Skeletal muscle satellite cell (primary cell): ENCODE results near the gene PLEKHA7.

Experiments used
- H3K27me3 ChIP-seq: 2 replicates; pipeline ENCODE4 v1.7.0; 2013; ENCODE audit warnings: low read length; ENCODE audit not compliant: control insufficient read depth, insufficient read depth
- H3K36me3 ChIP-seq: 2 replicates; pipeline ENCODE4 v1.7.0; 2013; ENCODE audit warnings: mild to moderate bottlenecking, control low read depth, low read length; ENCODE audit not compliant: insufficient read depth
- H3K4me1 ChIP-seq: 2 replicates; pipeline ENCODE4 v1.7.0; 2013; ENCODE audit warnings: low read length; ENCODE audit not compliant: control insufficient read depth, insufficient read depth
- H3K4me2 ChIP-seq: 2 replicates; pipeline ENCODE4 v1.7.0; 2013; ENCODE audit warnings: mild to moderate bottlenecking, low read length
- H3K4me3 ChIP-seq: 2 replicates; pipeline ENCODE4 v1.7.0; 2013; ENCODE audit warnings: low read length
- H3K9ac ChIP-seq: 2 replicates; pipeline ENCODE4 v1.7.0; 2013; ENCODE audit warnings: mild to moderate bottlenecking, low read depth, low read length, moderate library complexity
- H3K9me3 ChIP-seq: replicated peaks from 2 replicates; pipeline ENCODE4 v1.7.0; 2013; ENCODE audit warnings: mild to moderate bottlenecking, control low read depth, low read length

Gene PLEKHA7

DNA sequence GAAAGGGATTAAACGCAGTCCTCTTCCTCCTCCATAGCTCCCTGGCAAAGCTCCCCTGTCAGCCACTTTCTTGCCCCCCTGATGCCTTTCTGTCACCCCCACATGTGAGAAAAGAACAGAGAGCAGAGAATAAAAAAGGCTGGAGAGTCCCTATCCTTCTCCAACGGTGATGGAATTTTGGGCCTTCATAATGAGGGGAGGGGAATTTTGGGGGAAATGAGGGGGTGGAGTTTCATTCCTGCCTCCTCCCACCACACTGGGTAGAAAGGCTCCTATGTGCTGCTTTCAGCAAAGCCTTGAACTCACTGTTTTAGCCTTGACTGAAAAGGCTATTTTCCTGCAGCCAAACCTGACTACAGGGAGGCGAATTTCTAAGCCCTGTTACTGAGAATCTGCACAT, 216.4 kb downstream of the PLEKHA7 start:
- Histone ChIP-seq H3K4me3 (no peak overlapping the region), H3K9me3 (no peaks in the 10 kb centered on the region), H3K9ac (no peak overlapping the region), H3K4me1 (peaks cover 7% of the 10 kb centered on the region), H3K27me3 (no peaks in the 10 kb centered on the region), H3K4me2 (no peak overlapping the region), H3K36me3 (no peaks in the 10 kb centered on the region)

DNA sequence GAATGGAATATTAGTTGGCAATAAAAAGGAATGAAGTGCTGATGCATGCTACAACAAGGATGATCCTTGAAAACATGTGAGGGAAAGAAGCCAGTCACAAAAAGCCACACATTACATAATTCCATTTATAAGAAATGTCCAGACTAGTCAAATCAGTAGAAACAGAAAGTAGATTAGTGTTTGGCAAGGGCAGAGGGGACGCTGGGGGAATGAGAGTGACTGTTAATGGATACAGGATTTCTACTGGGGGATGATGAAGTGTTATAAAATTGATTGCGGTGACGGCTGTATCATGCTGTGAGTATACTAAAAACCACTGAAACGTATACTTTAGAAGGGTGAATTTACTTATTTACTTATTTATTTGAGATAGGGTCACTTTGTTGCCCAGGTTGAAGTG, 217.9 kb downstream of the PLEKHA7 start:
- H3K4me3 ChIP-seq, result no peak overlapping the region
- H3K9me3 ChIP-seq, result no peaks in the 10 kb centered on the region
- peaks cover 20% of the 10 kb centered on the region for H3K4me1 ChIP-seq
- no peaks in the 10 kb centered on the region for H3K27me3 ChIP-seq
- no peak overlapping the region for H3K9ac ChIP-seq
- H3K4me2 ChIP-seq, result no peak overlapping the region
- H3K36me3 ChIP-seq, result no peaks in the 10 kb centered on the region

DNA sequence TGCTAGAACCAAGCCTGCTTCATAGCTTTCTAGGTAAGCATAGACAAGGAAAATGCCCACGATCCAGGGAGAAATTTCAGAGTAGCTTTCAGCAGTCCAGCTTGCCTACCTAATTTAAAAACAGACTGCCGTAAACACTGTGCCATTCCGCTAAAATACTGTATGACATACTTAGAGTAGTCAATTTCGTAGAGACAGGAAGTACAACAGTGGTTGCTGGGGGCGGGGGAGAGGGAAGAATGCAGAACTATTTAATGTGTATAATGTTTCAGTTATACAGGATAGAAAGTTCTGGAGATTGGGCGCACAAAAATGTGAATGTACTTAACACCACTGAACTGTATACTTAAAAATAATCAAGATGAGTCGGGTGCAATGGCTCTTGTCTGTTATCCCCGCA, 219.1 kb downstream of the PLEKHA7 start:
- no peak overlapping the region for H3K4me3 ChIP-seq
- no peaks in the 10 kb centered on the region for H3K36me3 ChIP-seq
- H3K9ac ChIP-seq, result no peak overlapping the region
- H3K4me1 ChIP-seq, result peaks cover 31% of the 10 kb centered on the region
- no peaks in the 10 kb centered on the region for H3K27me3 ChIP-seq
- H3K4me2 ChIP-seq, result no peak overlapping the region
- H3K9me3 ChIP-seq, result no peaks in the 10 kb centered on the region

DNA sequence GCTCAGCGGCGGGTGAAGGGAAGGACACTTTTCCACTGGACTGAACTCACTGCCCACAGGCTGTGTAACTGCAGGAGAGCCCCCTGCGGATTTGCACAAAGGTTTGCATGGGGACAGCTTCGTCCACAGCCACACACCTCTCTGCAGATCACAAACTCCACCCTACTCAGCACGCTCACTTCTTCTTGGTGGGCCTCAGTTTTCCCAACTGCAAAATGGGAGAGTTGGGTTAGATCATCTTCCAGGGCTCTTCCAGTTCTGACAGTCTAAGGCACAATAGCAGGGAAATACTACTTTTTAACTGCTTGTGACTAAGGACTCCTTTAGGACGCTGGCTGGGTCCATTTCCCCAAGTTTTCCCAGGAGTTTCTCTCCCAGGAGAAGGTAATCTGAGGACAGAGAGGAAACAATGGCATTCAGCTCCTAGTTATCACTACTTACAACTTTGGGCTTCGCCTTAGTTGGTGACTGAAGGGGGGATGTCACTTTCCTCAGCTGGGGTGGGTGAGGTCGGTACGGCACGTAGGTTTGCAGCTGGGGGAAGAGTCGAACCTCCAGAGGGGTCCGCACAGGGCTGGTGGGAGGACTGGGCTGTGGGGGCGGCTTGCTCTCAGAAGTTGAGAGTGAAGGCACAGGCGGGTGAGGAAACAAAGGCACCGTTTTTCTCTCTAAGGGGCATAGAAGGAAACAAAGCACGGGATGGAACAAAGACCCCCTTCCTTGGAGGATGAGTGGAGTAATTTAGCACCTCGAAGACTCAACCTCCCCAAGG, 220.0 kb downstream of the PLEKHA7 start:
- H3K27me3 ChIP-seq, result no peaks in the 10 kb centered on the region

DNA sequence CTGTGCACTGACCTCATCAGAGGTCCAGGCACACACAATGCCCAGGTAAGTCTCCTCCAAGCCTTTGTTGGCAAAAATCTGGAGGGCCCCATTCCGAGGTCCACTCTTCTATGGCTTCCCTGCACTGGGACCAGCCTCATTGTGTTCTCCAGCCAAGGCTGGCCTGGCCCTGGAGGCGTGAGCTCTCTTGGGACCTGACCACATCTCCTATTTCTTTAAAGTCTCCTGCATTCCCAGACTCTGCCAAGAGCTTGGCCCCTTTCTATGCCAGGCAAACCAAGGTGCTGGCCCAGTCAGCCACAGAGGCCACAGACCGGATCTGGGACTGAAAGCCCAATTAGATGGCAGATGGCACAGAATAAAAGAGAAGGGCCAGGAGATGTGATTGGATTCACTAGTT, 220.7 kb downstream of the PLEKHA7 start:
- H3K4me2 ChIP-seq, result no peak overlapping the region

More for the DNA sequence above, 220.0 kb downstream of the PLEKHA7 start:
- Histone ChIP-seq H3K9me3 (no peaks in the 10 kb centered on the region), H3K9ac (no peak overlapping the region), H3K36me3 (no peaks in the 10 kb centered on the region), H3K4me3 (no peak overlapping the region), H3K4me1 (peaks cover 35% of the 10 kb centered on the region), H3K4me2 (no peak overlapping the region)

DNA sequence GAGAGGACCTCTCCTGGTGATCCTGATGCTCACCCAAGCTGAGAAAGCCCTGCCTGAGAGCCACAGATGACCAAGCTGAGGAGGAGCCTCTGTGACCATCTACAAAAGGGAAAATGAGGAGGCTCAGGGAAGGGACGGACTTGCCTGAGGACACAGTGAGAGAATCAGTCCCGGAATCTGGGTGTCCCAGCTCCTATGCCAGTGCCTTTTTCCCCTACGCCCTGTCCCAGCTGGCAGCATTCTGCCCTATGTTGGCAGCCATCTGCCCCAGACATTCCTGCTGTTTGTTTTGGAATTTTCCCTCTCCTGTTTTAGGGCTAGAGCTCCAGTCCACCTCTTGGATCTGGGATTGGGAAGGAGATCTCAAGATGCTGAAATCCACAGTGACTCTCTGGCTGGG, 221.2 kb downstream of the PLEKHA7 start:
- Histone ChIP-seq H3K4me1 (peaks cover 47% of the 10 kb centered on the region), H3K9me3 (no peaks in the 10 kb centered on the region), H3K4me2 (no peak overlapping the region), H3K36me3 (no peaks in the 10 kb centered on the region), H3K27me3 (no peaks in the 10 kb centered on the region), H3K4me3 (no peak overlapping the region), H3K9ac (no peak overlapping the region)

More for the DNA sequence above, 220.7 kb downstream of the PLEKHA7 start:
- no peaks in the 10 kb centered on the region for H3K9me3 ChIP-seq
- H3K4me3 ChIP-seq, result no peak overlapping the region
- H3K4me1 ChIP-seq, result peaks cover 42% of the 10 kb centered on the region
- H3K27me3 ChIP-seq, result no peaks in the 10 kb centered on the region
- no peaks in the 10 kb centered on the region for H3K36me3 ChIP-seq
- no peak overlapping the region for H3K9ac ChIP-seq

DNA sequence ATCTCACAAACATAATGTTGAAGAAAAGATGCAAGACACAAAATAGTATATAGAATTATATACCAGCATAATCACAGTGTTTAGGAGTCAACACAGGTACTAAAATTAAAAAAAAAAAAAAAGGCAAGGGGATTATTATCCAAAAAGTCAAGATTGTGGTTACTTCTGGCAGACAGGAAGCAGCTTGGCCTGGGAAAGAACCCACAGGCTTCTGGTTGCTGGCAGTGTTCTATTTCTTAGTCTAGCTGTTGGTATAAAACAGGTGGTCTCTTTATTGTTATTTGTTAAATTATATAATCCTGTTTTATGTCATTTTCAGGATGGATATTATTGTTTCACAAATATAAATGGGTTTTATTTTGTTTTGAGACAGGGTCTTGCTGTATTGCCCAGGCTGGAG, 221.8 kb downstream of the PLEKHA7 start:
- no peaks in the 10 kb centered on the region for H3K36me3 ChIP-seq
- peak overlapping the region; percentile 71 for H3K9ac ChIP-seq
- peaks cover 53% of the 10 kb centered on the region for H3K4me1 ChIP-seq
- H3K9me3 ChIP-seq, result no peaks in the 10 kb centered on the region
- peak overlapping the region; percentile 71 for H3K4me2 ChIP-seq
- H3K4me3 ChIP-seq, result no peak overlapping the region
- no peaks in the 10 kb centered on the region for H3K27me3 ChIP-seq

DNA sequence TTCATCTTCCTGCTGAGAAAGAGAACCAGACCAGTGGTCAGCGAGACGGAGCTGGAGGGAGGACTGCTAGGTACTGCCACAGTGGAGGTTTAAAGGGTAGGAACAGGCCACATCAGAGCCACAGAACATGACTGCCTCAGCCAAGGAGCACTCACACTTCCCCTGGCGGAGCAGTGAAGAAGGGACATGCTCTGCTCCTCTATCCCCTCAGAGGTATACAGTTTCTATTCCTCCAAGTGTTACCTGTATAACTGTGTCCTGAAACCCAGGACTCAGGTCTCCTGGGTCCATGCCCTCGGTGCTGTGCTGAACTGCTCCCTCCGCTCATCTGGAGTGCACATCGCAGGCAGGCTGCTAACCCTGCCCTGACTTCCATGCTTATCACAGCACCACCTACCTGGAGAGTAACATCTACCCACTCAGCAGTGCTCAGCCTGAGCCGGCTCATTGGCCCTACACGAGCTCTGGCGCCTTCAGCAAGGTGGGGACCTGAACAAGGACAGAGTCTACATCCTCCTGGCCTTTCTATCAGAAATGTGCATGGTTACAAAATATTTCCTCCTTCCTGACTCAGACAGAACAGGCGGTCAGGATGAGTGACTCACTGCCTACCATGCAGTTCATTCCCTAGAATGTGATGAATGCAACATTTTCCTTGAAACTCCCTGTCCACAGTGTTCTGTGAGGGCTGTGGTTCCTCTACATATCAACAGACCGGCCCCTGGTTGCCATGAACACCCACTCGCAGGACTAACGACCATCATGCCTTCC, 222.8 kb downstream of the PLEKHA7 start:
- Histone ChIP-seq H3K4me3 (peak overlapping the region; percentile 43), H3K27me3 (no peaks in the 10 kb centered on the region), H3K9me3 (no peaks in the 10 kb centered on the region), H3K9ac (peak overlapping the region; percentile 71), H3K4me1 (peaks cover 58% of the 10 kb centered on the region), H3K4me2 (peak overlapping the region; percentile 71), H3K36me3 (no peaks in the 10 kb centered on the region)

DNA sequence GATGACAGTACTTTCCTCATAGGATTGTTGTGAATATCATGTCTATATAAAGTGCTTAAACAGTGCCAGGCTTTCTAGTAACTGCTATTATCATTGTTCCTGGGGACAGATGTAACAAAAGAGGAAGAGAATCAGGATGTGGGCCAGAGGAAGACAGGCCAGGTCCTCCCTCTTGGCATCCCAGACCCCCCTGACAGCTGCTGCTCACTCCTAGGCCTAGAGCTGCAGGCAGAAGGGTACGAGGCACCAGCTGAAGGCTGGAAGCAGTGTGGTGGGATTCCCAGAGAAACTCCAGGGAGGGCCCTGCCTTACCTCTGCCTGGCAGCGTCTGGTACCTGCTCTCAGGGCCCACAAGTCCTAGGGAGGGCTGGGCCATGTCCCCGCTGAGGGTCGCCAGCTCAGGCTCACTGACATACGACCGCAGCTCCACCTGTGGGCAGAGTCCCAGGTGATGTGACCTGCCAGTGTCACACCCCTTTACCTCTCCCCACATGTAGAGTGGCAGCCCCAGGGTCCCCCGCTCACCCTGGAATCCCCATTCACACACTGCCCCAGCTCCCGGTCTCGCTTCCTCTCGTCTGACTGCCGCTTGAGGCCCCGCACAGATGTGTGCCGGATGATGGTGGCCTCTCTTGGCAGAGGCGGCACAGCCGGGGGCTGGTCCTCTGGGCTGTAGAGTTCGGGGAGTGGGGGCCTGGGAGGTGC, 223.6 kb downstream of the PLEKHA7 start:
- Histone ChIP-seq H3K4me1 (peaks cover 61% of the 10 kb centered on the region), H3K27me3 (no peaks in the 10 kb centered on the region), H3K4me3 (no peak overlapping the region), H3K9me3 (no peaks in the 10 kb centered on the region), H3K4me2 (no peak overlapping the region), H3K36me3 (no peaks in the 10 kb centered on the region), H3K9ac (peak overlapping the region; percentile 46)

DNA sequence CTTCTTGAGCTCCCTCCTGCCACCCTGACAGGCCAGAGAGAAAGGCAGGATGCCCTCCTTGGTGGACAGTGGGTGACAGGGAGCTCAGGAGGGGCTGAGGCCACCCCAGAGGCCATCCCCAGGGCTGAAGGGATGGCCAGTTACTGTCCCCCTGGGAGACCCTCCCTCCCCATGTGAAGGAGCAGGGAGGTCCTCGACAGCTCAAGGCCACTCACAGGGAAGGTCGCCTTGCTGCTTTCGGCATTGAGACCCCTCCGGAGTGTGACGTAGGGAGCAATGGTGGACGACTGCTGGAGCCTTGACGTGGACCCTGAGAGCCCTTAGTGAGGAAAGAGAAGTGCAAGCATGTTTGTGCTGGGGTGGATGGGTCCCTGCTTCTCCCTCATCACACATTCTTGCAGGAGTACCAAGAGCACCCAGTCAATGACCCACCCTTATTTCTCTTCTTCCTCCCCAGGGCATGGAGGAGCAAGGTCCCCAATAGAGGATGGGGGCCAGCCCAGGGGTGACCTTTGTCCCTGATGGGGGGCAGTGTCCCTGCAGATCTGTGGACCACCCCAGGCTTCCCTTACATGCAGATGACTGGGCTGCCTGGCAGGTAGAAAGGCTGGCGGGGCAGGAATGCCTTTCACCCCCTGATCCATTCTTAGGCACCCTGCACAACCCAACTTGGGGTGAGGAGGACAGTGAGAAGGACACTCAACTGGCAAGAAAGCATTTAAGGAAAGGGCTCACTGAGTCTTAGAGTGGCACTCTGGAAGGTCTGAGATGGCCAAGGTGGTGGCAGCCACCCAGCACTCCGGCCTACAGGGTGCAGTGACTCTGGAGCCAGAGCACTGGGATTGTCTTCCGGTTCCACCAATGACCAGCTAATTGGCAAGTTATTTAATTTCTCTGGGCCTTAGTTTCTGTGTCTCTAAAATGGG, 224.4 kb downstream of the PLEKHA7 start:
- H3K27me3 ChIP-seq, result no peaks in the 10 kb centered on the region
- no peak overlapping the region for H3K4me3 ChIP-seq
- H3K4me2 ChIP-seq, result no peak overlapping the region
- no peak overlapping the region for H3K9ac ChIP-seq
- no peaks in the 10 kb centered on the region for H3K36me3 ChIP-seq
- peaks cover 62% of the 10 kb centered on the region for H3K4me1 ChIP-seq
- H3K9me3 ChIP-seq, result no peaks in the 10 kb centered on the region

DNA sequence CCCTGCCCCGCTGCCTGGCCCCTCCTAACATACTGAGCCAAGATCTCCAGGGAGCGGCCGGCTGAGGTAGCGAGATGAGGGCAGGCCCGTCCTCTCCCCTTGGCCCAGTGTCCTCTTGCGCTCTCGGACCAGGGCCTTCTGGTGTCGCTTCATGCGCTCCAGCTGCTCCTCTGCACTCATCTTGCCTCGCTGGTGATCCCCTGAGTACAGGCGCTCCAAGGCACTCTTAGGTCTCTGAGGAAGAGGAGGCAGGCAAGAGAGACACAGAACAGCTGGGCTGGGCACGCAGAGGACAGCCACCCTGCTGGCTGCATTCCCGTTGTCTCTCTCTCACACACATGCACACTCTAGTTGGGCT, 225.2 kb downstream of the PLEKHA7 start:
- no peak overlapping the region for H3K4me2 ChIP-seq
- no peak overlapping the region for H3K9ac ChIP-seq
- no peaks in the 10 kb centered on the region for H3K9me3 ChIP-seq
- H3K4me3 ChIP-seq, result no peak overlapping the region
- H3K27me3 ChIP-seq, result no peaks in the 10 kb centered on the region
- H3K36me3 ChIP-seq, result no peaks in the 10 kb centered on the region
- peaks cover 62% of the 10 kb centered on the region for H3K4me1 ChIP-seq
